ENCODE results near the gene AGMO. TPM values are rescaled to one million over a fixed set of nuclear protein-coding genes. Genes with fewer than 3 reads are reported as not detected.

Gene AGMO
- total and polyA plus RNA-seq, 10 of the 15 experiments (the other 5 are each of a cell fraction or from before 2014, with no cell fraction given): 0.11 to 0.29 TPM; not detected in 8

- no peak for FAIRE-seq
- H2AFZ ChIP-seq (ENCODE audit: control insufficient read depth, low read depth, low read length): no peak overlapping the region
- BruUV-seq (replicated peaks): no TSS peak
These were observed 364.5 kb downstream of the AGMO start for GRCh38 chr7:15197042-15197977.

More at GRCh38 chr7:15197042-15197977, 364.5 kb downstream of the AGMO start:
- under 1% methylated on average over 7 of the region's 7 CpGs for WGBS (ENCODE audit: insufficient coverage, insufficient replicate concordance, low lambda C conversion rate, missing lambda C conversion rate)
- H3K36me3 ChIP-seq (ENCODE audit: control insufficient read depth in 2 of 2, insufficient read depth in 2 of 2, low read length in 1 of 2): no peaks in the 10 kb centered on the region
- no peaks in the 10 kb centered on the region for H3K27me3 ChIP-seq (replicated peaks in 1 of 2; ENCODE audit: control insufficient read depth in 2 of 2, insufficient read depth in 2 of 2, low read length in 1 of 2)
- H3K4me1 ChIP-seq (ENCODE audit: control insufficient read depth, insufficient read depth, low read length): no peaks in the 10 kb centered on the region
- intact Hi-C loops (cut with micrococcal nuclease; ENCODE audit: unreplicated experiment): no loop called here
- H3K79me2 ChIP-seq (ENCODE audit: control insufficient read depth, insufficient read depth, low read length): no peaks in the 10 kb centered on the region
- DNase-seq (ENCODE audit: low read depth, low spot score): no peak
- RAD21 ChIA-PET (ENCODE audit: unreplicated experiment): no interaction called here
- no peak overlapping the region for H3K27ac ChIP-seq (ENCODE audit: control insufficient read depth, insufficient read depth)
- no peaks in the 10 kb centered on the region for H4K20me1 ChIP-seq (ENCODE audit: control insufficient read depth, insufficient read depth)
- no peaks in the 10 kb centered on the region for H3K9me3 ChIP-seq (replicated peaks; ENCODE audit: control insufficient read depth, insufficient read depth, low read length)
- no peak for TF ChIP-seq NFYA (IDR thresholded peaks at IDR 0.05; ENCODE audit: borderline replicate concordance, low read depth, low read length)
- TF ChIP-seq TARDBP (IDR thresholded peaks at IDR 0.05; ENCODE audit: borderline replicate concordance): no peak
- TF ChIP-seq MTA2 (IDR thresholded peaks at IDR 0.05; ENCODE audit: low read depth): no peak
- no peak for TF ChIP-seq MXI1 (IDR thresholded peaks at IDR 0.05; ENCODE audit: low read depth, low read length)
- TF ChIP-seq, protein P1, sequence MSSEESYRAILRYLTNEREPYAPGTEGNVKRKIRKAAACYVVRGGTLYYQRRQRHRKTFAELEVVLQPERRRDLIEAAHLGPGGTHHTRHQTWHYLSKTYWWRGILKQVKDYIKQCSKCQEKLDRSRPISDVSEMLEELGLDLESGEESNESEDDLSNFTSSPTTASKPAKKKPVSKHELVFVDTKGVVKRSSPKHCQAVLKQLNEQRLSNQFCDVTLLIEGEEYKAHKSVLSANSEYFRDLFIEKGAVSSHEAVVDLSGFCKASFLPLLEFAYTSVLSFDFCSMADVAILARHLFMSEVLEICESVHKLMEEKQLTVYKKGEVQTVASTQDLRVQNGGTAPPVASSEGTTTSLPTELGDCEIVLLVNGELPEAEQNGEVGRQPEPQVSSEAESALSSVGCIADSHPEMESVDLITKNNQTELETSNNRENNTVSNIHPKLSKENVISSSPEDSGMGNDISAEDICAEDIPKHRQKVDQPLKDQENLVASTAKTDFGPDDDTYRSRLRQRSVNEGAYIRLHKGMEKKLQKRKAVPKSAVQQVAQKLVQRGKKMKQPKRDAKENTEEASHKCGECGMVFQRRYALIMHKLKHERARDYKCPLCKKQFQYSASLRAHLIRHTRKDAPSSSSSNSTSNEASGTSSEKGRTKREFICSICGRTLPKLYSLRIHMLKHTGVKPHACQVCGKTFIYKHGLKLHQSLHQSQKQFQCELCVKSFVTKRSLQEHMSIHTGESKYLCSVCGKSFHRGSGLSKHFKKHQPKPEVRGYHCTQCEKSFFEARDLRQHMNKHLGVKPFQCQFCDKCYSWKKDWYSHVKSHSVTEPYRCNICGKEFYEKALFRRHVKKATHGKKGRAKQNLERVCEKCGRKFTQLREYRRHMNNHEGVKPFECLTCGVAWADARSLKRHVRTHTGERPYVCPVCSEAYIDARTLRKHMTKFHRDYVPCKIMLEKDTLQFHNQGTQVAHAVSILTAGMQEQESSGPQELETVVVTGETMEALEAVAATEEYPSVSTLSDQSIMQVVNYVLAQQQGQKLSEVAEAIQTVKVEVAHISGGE (CRISPR knock-in tag; IDR thresholded peaks at IDR 0.05): no peak
- SMC1A ChIA-PET (ENCODE audit: uncharacterized antibody, unreplicated experiment): interaction anchor here (0.7 to 1.9 kb wide), 3 partner anchors 9 to 479 kb away, joined by 3 to 9 read pairs (median 3); no protein-coding TSS in a partner anchor
- in situ Hi-C loops (cut with MboI): no loop called here
- CTCF ChIA-PET: interaction anchor here (0.6 to 1.0 kb wide), 2 partner anchors 188 to 524 kb away, joined by 3 to 4 read pairs; no protein-coding TSS in a partner anchor
- POLR2A ChIA-PET: no interaction called here
- no peak overlapping the region for H3K4me2 ChIP-seq (ENCODE audit: control insufficient read depth, insufficient read depth)
- no peak for ATAC-seq
- no peak overlapping the region for H3K4me3 ChIP-seq
- no peak overlapping the region for H3K9ac ChIP-seq (ENCODE audit: control insufficient read depth, insufficient read depth, low read length)

Data from GM12878 (cell line).